GM18508 (cell line): ENCODE data around the gene OR10G3.

Source experiments
- ATAC-seq: cut with Tn5 transposase; IDR thresholded peaks from one replicate; pipeline ENCODE4 v1.9.1; 2021; ENCODE audit warnings: moderate number of reproducible peaks; ENCODE audit not compliant: insufficient read depth, unreplicated experiment

OR10G3 gene

GRCh38 chr14:21536418-21537089 lies 43.3 kb downstream of the OR10G3 start:
- ATAC-seq: no peak

GRCh38 chr14:21535545-21536417 lies 44.1 kb downstream of the OR10G3 start:
- ATAC-seq: no peak

- ATAC-seq: no peak
Measured at GRCh38 chr14:21534576-21534975, 45.3 kb downstream of the OR10G3 start.

DNA sequence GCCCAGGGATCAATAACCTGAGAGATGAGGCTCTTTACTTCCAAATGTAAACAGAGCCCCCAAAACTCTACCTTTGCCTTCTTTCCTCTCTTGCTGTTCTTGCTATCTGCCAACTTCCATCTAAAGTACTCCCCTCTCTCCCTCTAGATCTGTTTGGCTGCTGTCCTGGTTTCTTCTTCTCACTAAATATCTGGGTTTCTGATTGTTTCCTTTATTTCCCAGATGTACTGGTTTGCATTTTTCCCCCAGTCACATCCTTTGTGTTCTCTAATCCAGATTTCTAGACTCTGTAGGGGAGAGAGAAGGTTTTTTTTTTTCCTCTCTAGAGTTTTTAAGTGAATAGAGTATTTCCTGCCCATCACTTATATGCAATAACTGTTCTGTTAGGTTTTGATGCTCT lies 46.6 kb downstream of the OR10G3 start:
- ATAC-seq: no peak

DNA sequence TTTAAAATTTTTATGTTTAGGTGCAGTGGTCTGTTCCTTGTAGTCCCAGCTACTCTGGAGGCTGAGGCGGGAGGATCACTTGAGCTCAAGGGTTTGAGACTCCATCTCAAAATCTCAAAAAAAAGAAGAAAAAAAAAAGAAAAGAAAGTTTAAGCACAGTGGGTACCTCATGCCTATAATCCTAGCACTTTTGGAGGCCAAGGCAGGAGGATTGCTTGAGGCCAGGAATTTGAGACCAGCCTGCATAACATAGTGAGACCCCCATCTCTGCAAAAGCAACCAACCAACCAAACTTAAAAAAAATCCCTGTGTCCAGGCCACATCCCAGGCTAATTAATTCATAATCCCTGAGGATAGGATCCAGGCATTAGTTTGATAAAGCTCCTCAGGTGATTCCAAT lies 50.4 kb downstream of the OR10G3 start:
- no peak for ATAC-seq

- no peak for ATAC-seq
Measured at GRCh38 chr14:21528381-21529348, 51.2 kb downstream of the OR10G3 start.

DNA sequence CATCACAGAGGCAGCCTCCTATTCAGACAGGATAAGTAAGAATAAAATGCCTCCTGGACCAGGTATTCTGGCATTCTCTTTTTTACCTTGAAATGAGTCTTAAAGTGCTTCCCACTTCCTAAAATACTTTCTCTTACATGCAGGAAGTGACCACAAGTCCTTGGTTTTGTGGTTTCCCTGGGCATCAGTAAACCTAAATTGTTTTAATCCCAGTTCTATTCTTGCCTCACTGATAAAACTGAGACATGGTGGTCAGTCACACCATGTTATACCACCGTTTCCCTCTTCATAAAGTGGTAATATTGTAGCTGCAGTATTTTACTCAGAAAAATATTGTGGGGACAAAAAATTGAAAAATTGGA lies 52.6 kb downstream of the OR10G3 start:
- no peak for ATAC-seq

- ATAC-seq: no peak
Measured at GRCh38 chr14:21526672-21527317, 53.1 kb downstream of the OR10G3 start.

DNA sequence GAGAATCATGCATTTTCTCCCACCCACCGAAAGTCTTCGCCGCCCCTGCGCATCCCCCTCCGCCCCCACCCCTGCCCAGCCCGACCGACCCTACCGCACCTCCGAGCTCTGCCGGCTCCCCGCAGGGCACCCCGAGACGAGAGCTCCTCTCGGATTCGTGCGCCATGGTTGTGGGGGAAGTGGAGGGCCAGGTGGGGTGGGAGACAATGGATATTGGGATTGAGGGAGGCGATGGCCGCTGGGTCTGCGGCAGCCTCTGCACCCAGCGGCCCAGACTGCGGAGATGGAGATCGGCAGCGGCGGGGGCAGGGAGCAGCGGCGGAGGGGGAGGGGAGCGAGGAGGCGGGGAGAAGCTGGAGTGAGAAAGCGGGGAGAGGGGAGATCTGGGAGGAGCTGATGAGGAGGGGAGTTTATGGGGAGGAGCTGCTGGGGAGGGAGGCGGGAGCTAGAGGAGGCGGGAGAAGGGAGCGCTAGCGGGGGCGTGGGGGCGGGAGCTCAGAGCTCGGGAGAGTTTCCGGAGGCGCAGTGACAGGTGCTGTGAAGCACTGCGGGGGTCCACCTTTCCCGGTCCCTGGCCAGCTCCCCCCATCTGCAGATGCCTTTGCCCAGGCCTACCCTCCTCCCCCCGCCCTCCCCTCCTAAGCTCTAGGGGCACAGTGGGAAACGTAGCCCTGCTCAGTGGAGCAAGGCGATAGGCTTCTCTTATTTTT lies 53.8 kb downstream of the OR10G3 start, which contains the start of gene SALL2:
TSS of gene SALL2 (minus strand) at position 385 of the 710 bp plus-strand sequence. CDS start at position 166, 219 bp downstream.
- no peak for ATAC-seq

DNA sequence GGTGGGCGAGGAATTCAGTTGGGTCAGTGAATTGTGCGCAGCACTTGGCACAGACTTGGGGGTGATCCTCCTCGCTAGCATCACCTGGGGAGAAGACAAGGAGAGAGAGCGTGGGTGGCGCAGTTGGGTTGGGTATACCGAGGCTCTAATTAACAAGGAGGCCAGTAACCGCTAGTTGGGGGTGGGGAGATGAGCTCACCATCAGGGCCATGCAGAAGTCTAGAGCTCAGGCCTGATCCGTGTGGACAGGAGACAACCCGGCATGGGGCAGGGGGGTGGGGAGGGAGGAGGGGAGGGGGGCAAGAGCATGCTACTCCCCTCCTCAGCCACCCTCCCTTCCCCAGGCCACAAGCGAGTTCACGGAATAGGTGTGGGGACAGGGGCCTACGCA lies 54.3 kb downstream of the OR10G3 start:
- no peak for ATAC-seq

- ATAC-seq: no peak
Measured at GRCh38 chr14:21524575-21525490, 55.0 kb downstream of the OR10G3 start.

DNA sequence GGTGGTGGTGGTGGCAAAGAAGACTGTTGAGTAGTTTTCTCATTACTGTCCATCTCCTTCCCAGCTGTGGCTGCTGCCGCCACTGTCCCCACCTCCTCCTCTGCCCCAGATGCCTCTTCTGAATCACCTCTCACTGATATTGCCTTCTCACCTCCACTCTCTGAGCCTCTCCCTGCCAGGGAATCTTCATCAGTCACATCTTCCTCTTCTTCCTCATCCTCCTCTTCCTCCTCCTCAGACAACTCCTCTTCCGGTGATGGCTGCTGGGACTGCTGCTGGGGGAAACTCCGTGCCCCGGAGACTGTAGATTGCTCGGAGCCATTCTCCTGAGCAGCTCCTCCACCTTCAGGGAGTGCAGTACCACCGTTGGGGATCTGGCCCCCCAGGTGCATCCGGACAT lies 56.7 kb downstream of the OR10G3 start:
- no peak for ATAC-seq

- ATAC-seq: no peak
Measured at GRCh38 chr14:21521501-21521900, 58.4 kb downstream of the OR10G3 start.

DNA sequence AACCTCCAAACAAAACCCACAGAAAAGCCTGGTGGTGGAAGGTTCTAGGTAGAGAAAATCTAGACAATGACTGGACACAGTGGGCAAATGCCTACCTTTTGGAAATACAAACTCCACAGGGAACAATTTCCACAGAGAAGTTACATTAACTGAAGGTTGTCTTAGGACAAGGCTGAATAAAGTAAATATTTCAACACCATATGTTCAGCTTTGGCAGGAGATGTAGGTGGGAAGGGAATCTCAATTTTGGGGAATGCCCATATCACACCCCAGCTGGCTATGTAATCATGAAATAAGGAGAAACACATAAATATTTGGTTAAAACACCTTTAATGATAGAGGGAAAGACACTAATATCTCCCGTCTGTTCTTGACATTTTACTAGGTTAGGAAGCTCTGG lies 59.1 kb downstream of the OR10G3 start:
- no peak for ATAC-seq

GRCh38 chr14:21518725-21519124 lies 61.2 kb downstream of the OR10G3 start:
- no peak for ATAC-seq
